ENCODE results near the gene PTPN6. TPM values are rescaled to one million over a fixed set of nuclear protein-coding genes. Genes with fewer than 3 reads are reported as not detected.

The PTPN6 gene
- total RNA-seq, 1 experiment from 2014 or later, result 47.7 TPM

DNA sequence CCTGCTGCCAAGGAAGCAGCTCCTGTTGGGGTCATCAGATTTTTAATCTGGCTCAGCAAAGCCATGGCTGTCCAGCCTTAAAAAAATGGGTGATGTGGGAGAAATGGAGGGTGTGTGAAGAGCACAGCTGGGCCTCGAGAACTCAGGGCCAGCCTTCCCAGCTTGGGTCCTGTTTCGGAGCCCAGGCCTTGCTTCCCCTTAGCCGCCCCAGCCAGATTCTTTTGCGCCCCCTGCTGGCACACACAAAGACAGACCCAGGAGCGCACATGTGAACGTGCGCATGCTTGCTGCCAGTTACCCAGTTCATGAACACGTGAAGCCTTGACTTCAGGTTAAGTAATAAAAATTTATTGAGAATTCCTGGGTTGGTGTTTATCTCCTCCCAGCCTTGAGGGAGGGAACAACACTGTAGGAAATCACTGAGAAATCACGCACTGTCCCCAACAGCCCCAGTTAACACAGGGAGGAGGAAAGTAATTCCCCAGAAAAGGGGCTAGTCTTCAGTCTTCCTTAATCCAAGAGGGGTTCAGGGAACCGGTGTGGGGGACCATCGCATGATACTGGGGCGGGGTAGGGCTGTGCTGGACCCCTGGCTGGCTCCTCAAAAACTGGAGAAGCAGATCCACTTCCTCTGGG lies 14.0 kb downstream of the PTPN6 start:
- Histone ChIP-seq H3K27me3 (ENCODE audit: insufficient read depth, low read length) (no peaks in the 10 kb centered on the region), H3K9me3 (ENCODE audit: control insufficient read depth in 1 of 2, insufficient read depth in 1 of 2, low read depth in 1 of 2, low read length in 2 of 2) (no peaks in the 10 kb centered on the region), H3K79me2 (ENCODE audit: insufficient read depth, low read length) (peaks cover 70% of the 10 kb centered on the region), H3K9ac (ENCODE audit: low read length) (peak overlapping the region; percentile 100), H3K4me1 (ENCODE audit: control insufficient read depth in 1 of 2, insufficient read depth in 2 of 2, low read length in 2 of 2) (peaks cover 39 to 79% of the 10 kb centered on the region in 2 experiments), H4K20me1 (ENCODE audit: insufficient read depth) (peaks cover 8% of the 10 kb centered on the region; the same call in 1 of the 2 replicates), H3K36me3 (ENCODE audit: control insufficient read depth in 1 of 2, insufficient read depth in 2 of 2, low read length in 2 of 2) (peaks cover 21 to 39% of the 10 kb centered on the region in 2 experiments; a peak in 2 of 4 replicates), H2AFZ (ENCODE audit: low read depth, low read length, poor library complexity, severe bottlenecking) (no peak overlapping the region), H3K4me3 (replicated peaks in 1 of 2; ENCODE audit: low read depth in 1 of 2, low read length in 2 of 2) (peak overlapping the region; percentile 96 to 99), H3K4me2 (ENCODE audit: low read length) (peak overlapping the region; percentile 87), H3K9me2 (ENCODE audit: insufficient read depth) (no peaks in the 10 kb centered on the region), H3K27ac (ENCODE audit: low read depth, low read length) (peak overlapping the region; percentile 97)
- ATAC-seq, result peak; percentile 31
- ChIA-PET POLR2A (interaction anchor here (0.9 to 9.9 kb wide), 6 partner anchors 18 to 144 kb away, joined by 3 to 269 read pairs (median 10); partner anchors contain the start of genes C12orf57, C1RL, LPCAT3 and RNU7-1), RAD21 (ENCODE audit: low non-redundant PET in 1 of 2, low total read pairs in 2 of 2, uncharacterized antibody in 2 of 2, unreplicated experiment in 2 of 2) (interaction anchor here in 1 of 2 experiments (0.6 to 0.8 kb wide), 2 partner anchors 19 to 21 kb away, joined by 3 to 4 read pairs; partner anchors contain the start of gene C12orf57), CTCF (interaction anchor here (0.6 to 6.0 kb wide), 10 partner anchors 13 to 143 kb away, joined by 3 to 101 read pairs (median 3); partner anchors contain the start of genes C12orf57, PTPN6, RNU7-1 and SPSB2)
- intact Hi-C loops (cut with micrococcal nuclease), result loop anchor here (1.0 to 2.0 kb wide), 2 partner anchors 40 to 92 kb away; partner anchors contain the start of gene SPSB2
- BruUV-seq (replicated peaks), result no TSS peak
- peak; percentile 79 for DNase-seq (ENCODE audit: low read depth, low spot score)
- TF ChIP-seq, protein P1, sequence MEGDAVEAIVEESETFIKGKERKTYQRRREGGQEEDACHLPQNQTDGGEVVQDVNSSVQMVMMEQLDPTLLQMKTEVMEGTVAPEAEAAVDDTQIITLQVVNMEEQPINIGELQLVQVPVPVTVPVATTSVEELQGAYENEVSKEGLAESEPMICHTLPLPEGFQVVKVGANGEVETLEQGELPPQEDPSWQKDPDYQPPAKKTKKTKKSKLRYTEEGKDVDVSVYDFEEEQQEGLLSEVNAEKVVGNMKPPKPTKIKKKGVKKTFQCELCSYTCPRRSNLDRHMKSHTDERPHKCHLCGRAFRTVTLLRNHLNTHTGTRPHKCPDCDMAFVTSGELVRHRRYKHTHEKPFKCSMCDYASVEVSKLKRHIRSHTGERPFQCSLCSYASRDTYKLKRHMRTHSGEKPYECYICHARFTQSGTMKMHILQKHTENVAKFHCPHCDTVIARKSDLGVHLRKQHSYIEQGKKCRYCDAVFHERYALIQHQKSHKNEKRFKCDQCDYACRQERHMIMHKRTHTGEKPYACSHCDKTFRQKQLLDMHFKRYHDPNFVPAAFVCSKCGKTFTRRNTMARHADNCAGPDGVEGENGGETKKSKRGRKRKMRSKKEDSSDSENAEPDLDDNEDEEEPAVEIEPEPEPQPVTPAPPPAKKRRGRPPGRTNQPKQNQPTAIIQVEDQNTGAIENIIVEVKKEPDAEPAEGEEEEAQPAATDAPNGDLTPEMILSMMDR (IDR thresholded peaks at IDR 0.05 in 2 of 3, conservative IDR thresholded peaks at IDR 0.05 in 1 of 3; ENCODE audit: borderline replicate concordance in 1 of 3, insufficient read depth in 1 of 3, low read depth in 2 of 3, low read length in 2 of 3), result peak in 2 of 3 experiments; percentile 92 to 96; a peak in 4 of 6 replicates
- TF ChIP-seq POLR2A (IDR thresholded peaks at IDR 0.05; ENCODE audit: borderline replicate concordance, extremely low read depth, insufficient read depth, insufficient read length), result peak; percentile 56
- TF ChIP-seq SIN3A (IDR thresholded peaks at IDR 0.05; ENCODE audit: low read depth), result no peak
- peak; percentile 83 for TF ChIP-seq POLR2AphosphoS5 (IDR thresholded peaks at IDR 0.05; ENCODE audit: low read depth, low read length)
- TF ChIP-seq CBX3 (IDR thresholded peaks at IDR 0.05; ENCODE audit: low read depth), result no peak
- TF ChIP-seq ZBTB33 (IDR thresholded peaks at IDR 0.05; ENCODE audit: extremely low read depth, insufficient replicate concordance, low read length), result peak; percentile 64
- TF ChIP-seq JUND (IDR thresholded peaks at IDR 0.05), result no peak
- peak; percentile 13 for TF ChIP-seq TCF7L2 (IDR thresholded peaks at IDR 0.05; ENCODE audit: borderline replicate concordance, extremely low read depth, insufficient read depth, insufficient read length)
- TF ChIP-seq ELF1 (IDR thresholded peaks at IDR 0.05; ENCODE audit: borderline replicate concordance, low read depth), result no peak
- no peak for TF ChIP-seq RAD21 (IDR thresholded peaks at IDR 0.05; ENCODE audit: low read depth)
- TF ChIP-seq EZH2 (IDR thresholded peaks at IDR 0.05), result no peak
- no peak for TF ChIP-seq FOSL1 (IDR thresholded peaks at IDR 0.05; ENCODE audit: low read depth)
- TF ChIP-seq EZH2phosphoT487 (IDR thresholded peaks at IDR 0.05; ENCODE audit: borderline replicate concordance), result no peak
- TF ChIP-seq ZNF274 (IDR thresholded peaks at IDR 0.05; ENCODE audit: low read depth, low read length), result no peak
- no peak for TF ChIP-seq SP1 (IDR thresholded peaks at IDR 0.05; ENCODE audit: low read depth)
- TF ChIP-seq YY1 (IDR thresholded peaks at IDR 0.05; ENCODE audit: extremely low read depth, insufficient replicate concordance, low read depth, low read length), result peak; percentile 45
- peak; percentile 57; the same call in 1 of the 2 replicates for TF ChIP-seq ZFX (IDR thresholded peaks at IDR 0.05)
- TF ChIP-seq, protein P2, sequence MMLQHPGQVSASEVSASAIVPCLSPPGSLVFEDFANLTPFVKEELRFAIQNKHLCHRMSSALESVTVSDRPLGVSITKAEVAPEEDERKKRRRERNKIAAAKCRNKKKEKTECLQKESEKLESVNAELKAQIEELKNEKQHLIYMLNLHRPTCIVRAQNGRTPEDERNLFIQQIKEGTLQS (IDR thresholded peaks at IDR 0.05), result no peak
- TF ChIP-seq EGR1 (IDR thresholded peaks at IDR 0.05; ENCODE audit: low read depth), result no peak

Data from HCT116 (cell line).